ENCODE results near the gene MDM1. TPM values are rescaled to one million over a fixed set of nuclear protein-coding genes. Genes with fewer than 3 reads are reported as not detected.

The MDM1 gene
- total and polyA plus RNA-seq, 4 donors = 10.5 to 19.6 (median 13.8) TPM

DNA sequence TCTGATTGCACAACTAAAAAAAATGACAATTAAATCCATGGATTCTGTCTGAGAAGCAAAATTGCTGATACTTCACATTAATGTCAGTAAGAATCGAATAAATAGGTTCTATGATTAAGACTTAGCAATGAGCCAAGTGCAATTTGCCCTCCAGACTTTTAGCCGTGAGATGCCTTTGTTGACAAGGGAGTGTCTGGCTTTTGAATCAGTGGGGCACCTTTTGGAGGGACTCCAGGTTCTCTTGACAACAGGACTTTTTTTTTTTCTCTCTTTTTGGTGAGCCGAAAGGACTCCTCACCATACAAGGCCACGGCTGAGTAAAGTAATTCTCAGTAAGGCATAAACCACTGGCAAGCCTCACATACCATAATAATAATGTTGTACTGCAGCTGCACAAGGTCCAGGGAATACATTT is 4.7 kb upstream of the MDM1 start:
- 37 to 40% methylated on average over 4 of the region's 4 CpGs for WGBS, 2 donors
- DNase-seq (no peak), ATAC-seq (ENCODE audit: low FRiP score) (no peak)
- Histone ChIP-seq H3K9me3 (ENCODE audit: control insufficient read depth, low read length) (no peaks in the 10 kb centered on the region), H3K4me1 (ENCODE audit: control insufficient read depth in 1 of 2, insufficient read depth in 2 of 2, low read length in 2 of 2) (no peaks in the 10 kb centered on the region), H3K27me3 (ENCODE audit: control insufficient read depth in 1 of 2, insufficient read depth in 2 of 2, low read length in 1 of 2) (no peaks in the 10 kb centered on the region), H3K36me3 (ENCODE audit: control insufficient read depth in 1 of 2, insufficient read depth in 2 of 2, low read length in 1 of 2) (no peaks in the 10 kb centered on the region), H3K27ac (ENCODE audit: low read depth in 1 of 2, low read length in 2 of 2) (no peak overlapping the region), H3K4me3 (ENCODE audit: low read length in 2 of 2) (no peak overlapping the region)
- intact Hi-C loops (cut with DNase I) = loop anchor here in 1 of 2 donors (10.0 kb wide), 1 partner anchor 198 kb away; no protein-coding TSS in a partner anchor

- H3K27ac ChIP-seq (ENCODE audit: low read depth in 1 of 2, low read length in 2 of 2) = no peak overlapping the region
- 73 to 81% methylated on average over 3 of the region's 3 CpGs for WGBS, 2 donors
- intact Hi-C loops (cut with DNase I) = loop anchor here in 1 of 2 donors (10.0 kb wide), 1 partner anchor 199 kb away; no protein-coding TSS in a partner anchor
Observed at GRCh38 chr12:68335462-68335861, 3.3 kb upstream of the MDM1 start.

GRCh38 chr12:68334132-68334531 is 2.0 kb upstream of the MDM1 start:
- Histone ChIP-seq H3K4me3 (ENCODE audit: low read length in 2 of 2) (no peak overlapping the region), H3K4me1 (ENCODE audit: control insufficient read depth in 1 of 2, insufficient read depth in 2 of 2, low read length in 2 of 2) (no peaks in the 10 kb centered on the region), H3K27ac (ENCODE audit: low read depth in 1 of 2, low read length in 2 of 2) (no peak overlapping the region), H3K36me3 (ENCODE audit: control insufficient read depth in 1 of 2, insufficient read depth in 2 of 2, low read length in 1 of 2) (no peaks in the 10 kb centered on the region), H3K9me3 (ENCODE audit: control insufficient read depth, low read length) (no peaks in the 10 kb centered on the region), H3K27me3 (ENCODE audit: control insufficient read depth in 1 of 2, insufficient read depth in 2 of 2, low read length in 1 of 2) (no peaks in the 10 kb centered on the region)
- intact Hi-C loops (cut with DNase I) = loop anchor here in 1 of 2 donors (10.0 kb wide), 1 partner anchor 201 kb away; no protein-coding TSS in a partner anchor
- 41 to 46% methylated on average over 4 of the region's 4 CpGs for WGBS, 2 donors
- no peak for DNase-seq
- ATAC-seq (ENCODE audit: low FRiP score) = no peak

More at GRCh38 chr12:68335462-68335861, 3.3 kb upstream of the MDM1 start:
- DNase-seq (no peak), ATAC-seq (ENCODE audit: low FRiP score) (no peak)
- H3K4me1 ChIP-seq (ENCODE audit: control insufficient read depth in 1 of 2, insufficient read depth in 2 of 2, low read length in 2 of 2) = no peaks in the 10 kb centered on the region
- H3K9me3 ChIP-seq (ENCODE audit: control insufficient read depth, low read length) = no peaks in the 10 kb centered on the region
- H3K27me3 ChIP-seq (ENCODE audit: control insufficient read depth in 1 of 2, insufficient read depth in 2 of 2, low read length in 1 of 2) = no peaks in the 10 kb centered on the region
- no peaks in the 10 kb centered on the region for H3K36me3 ChIP-seq (ENCODE audit: control insufficient read depth in 1 of 2, insufficient read depth in 2 of 2, low read length in 1 of 2)
- no peak overlapping the region for H3K4me3 ChIP-seq (ENCODE audit: low read length in 2 of 2)

GRCh38 chr12:68332728-68333630 is 817 bp upstream of the MDM1 start:
- no peak overlapping the region for H3K27ac ChIP-seq (ENCODE audit: low read depth in 1 of 2, low read length in 2 of 2)

GRCh38 chr12:68331500-68331868 is 678 bp downstream of the MDM1 start:
- H3K4me1 ChIP-seq (ENCODE audit: control insufficient read depth in 1 of 2, insufficient read depth in 2 of 2, low read length in 2 of 2) = no peaks in the 10 kb centered on the region
- WGBS, 2 donors = 28 to 31% methylated on average over 9 of the region's 9 CpGs
- no peaks in the 10 kb centered on the region for H3K9me3 ChIP-seq (ENCODE audit: control insufficient read depth, low read length)
- ATAC-seq (ENCODE audit: low FRiP score) (no peak), DNase-seq (no peak)
- H3K27me3 ChIP-seq (ENCODE audit: control insufficient read depth in 1 of 2, insufficient read depth in 2 of 2, low read length in 1 of 2) = no peaks in the 10 kb centered on the region
- intact Hi-C loops (cut with DNase I) = loop anchor here in 1 of 2 donors (10.0 kb wide), 1 partner anchor 203 kb away; no protein-coding TSS in a partner anchor
- peak overlapping the region; percentile 86 to 92 for H3K4me3 ChIP-seq (ENCODE audit: low read length in 2 of 2)
- H3K36me3 ChIP-seq (ENCODE audit: control insufficient read depth in 1 of 2, insufficient read depth in 2 of 2, low read length in 1 of 2) = peaks cover 0 to 2% of the 10 kb centered on the region in 2 donors
- no peak overlapping the region for H3K27ac ChIP-seq (ENCODE audit: low read depth in 1 of 2, low read length in 2 of 2)

More at GRCh38 chr12:68332728-68333630, 817 bp upstream of the MDM1 start:
- Histone ChIP-seq H3K36me3 (ENCODE audit: control insufficient read depth in 1 of 2, insufficient read depth in 2 of 2, low read length in 1 of 2) (no peaks in the 10 kb centered on the region), H3K4me3 (ENCODE audit: low read length in 2 of 2) (peak overlapping the region; percentile 18 to 53), H3K27me3 (ENCODE audit: control insufficient read depth in 1 of 2, insufficient read depth in 2 of 2, low read length in 1 of 2) (no peaks in the 10 kb centered on the region), H3K9me3 (ENCODE audit: control insufficient read depth, low read length) (no peaks in the 10 kb centered on the region), H3K4me1 (ENCODE audit: control insufficient read depth in 1 of 2, insufficient read depth in 2 of 2, low read length in 2 of 2) (no peaks in the 10 kb centered on the region)
- ATAC-seq (ENCODE audit: low FRiP score) (no peak), DNase-seq (no peak)
- intact Hi-C loops (cut with DNase I) = loop anchor here in 1 of 2 donors (10.0 kb wide), 1 partner anchor 202 kb away; no protein-coding TSS in a partner anchor
- 50% methylated on average over 18 of the region's 18 CpGs for WGBS, 2 donors

DNA sequence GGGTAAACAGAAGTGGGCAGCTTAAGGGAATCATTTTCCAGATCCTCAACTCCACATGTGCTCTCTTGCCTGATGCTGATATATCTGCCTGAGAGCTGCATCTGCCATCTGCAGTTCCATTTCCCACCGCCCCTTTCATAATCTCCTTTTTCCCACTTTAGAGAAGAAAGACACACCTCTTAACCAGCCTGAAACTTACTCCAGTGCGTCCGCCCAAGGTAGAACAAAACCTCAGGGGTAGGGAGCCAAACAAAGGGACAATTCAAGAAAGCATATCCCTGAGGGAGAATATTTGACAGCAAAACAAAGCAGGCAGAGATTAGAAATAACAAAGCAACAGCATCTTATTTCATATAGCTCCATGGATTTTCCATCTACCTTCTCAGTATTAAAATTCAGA is 4.3 kb downstream of the MDM1 start:
- WGBS, 2 donors = 87 to 90% methylated on average over 3 of the region's 3 CpGs
- Histone ChIP-seq H3K27me3 (ENCODE audit: control insufficient read depth in 1 of 2, insufficient read depth in 2 of 2, low read length in 1 of 2) (no peaks in the 10 kb centered on the region), H3K4me1 (ENCODE audit: control insufficient read depth in 1 of 2, insufficient read depth in 2 of 2, low read length in 2 of 2) (no peaks in the 10 kb centered on the region), H3K27ac (ENCODE audit: low read depth in 1 of 2, low read length in 2 of 2) (no peak overlapping the region), H3K4me3 (ENCODE audit: low read length in 2 of 2) (no peak overlapping the region), H3K36me3 (ENCODE audit: control insufficient read depth in 1 of 2, insufficient read depth in 2 of 2, low read length in 1 of 2) (peaks cover 0 to 2% of the 10 kb centered on the region in 2 donors), H3K9me3 (ENCODE audit: control insufficient read depth, low read length) (no peaks in the 10 kb centered on the region)
- no peak for DNase-seq
- intact Hi-C loops (cut with DNase I) = no loop called here
- no peak for ATAC-seq (ENCODE audit: low FRiP score)

DNA sequence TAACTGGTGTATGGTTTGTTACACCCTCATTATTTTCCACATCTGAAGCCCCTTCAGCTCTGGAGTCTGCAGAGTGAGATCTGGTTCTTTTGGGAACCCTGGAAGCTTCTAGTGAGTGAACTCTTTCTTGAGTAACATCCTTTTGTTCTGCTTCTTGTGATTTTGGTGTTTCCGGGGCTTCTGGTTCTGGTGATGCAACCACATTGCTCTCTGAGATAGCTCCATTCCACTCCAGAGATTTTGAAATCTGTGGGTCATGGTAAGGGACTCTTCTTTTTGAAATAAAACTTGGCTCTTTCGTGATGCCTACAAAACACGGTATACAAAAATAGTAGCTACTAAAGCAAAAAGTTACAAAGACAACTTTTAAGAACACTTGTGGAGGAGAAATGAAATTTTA is 5.4 kb downstream of the MDM1 start:
- Histone ChIP-seq H3K27ac (ENCODE audit: low read depth in 1 of 2, low read length in 2 of 2) (no peak overlapping the region), H3K4me1 (ENCODE audit: control insufficient read depth in 1 of 2, insufficient read depth in 2 of 2, low read length in 2 of 2) (no peaks in the 10 kb centered on the region), H3K9me3 (ENCODE audit: control insufficient read depth, low read length) (no peaks in the 10 kb centered on the region), H3K36me3 (ENCODE audit: control insufficient read depth in 1 of 2, insufficient read depth in 2 of 2, low read length in 1 of 2) (peaks cover 0 to 2% of the 10 kb centered on the region in 2 donors), H3K4me3 (ENCODE audit: low read length in 2 of 2) (no peak overlapping the region), H3K27me3 (ENCODE audit: control insufficient read depth in 1 of 2, insufficient read depth in 2 of 2, low read length in 1 of 2) (no peaks in the 10 kb centered on the region)
- DNase-seq (no peak), ATAC-seq (ENCODE audit: low FRiP score) (no peak)
- 84 to 85% methylated on average over 3 of the region's 3 CpGs for WGBS, 2 donors
- intact Hi-C loops (cut with DNase I) = no loop called here

DNA sequence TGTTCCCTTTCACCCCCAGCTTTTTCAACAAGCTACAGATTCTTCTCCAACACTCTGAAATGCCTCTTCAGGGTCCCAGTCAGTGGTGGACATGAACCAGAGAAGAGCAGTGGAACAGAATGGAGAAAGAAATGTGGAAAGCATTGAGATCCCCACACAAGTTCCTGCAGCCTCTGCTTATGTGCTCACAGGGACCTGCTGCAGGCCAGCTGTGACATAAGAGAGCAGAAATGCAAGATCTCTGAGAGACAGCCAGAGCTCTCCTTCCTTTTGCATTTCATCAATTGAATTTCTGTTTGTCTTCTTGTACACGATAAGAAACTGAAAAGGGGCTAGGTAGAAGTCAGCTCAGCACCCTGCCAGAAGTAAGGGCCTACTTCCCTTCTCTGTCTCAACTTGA is 6.2 kb downstream of the MDM1 start:
- no peak for ATAC-seq (ENCODE audit: low FRiP score)
- DNase-seq = no peak
- Histone ChIP-seq H3K36me3 (ENCODE audit: control insufficient read depth in 1 of 2, insufficient read depth in 2 of 2, low read length in 1 of 2) (peaks cover 0 to 2% of the 10 kb centered on the region in 2 donors), H3K27ac (ENCODE audit: low read depth in 1 of 2, low read length in 2 of 2) (no peak overlapping the region), H3K9me3 (ENCODE audit: control insufficient read depth, low read length) (no peaks in the 10 kb centered on the region), H3K4me3 (ENCODE audit: low read length in 2 of 2) (no peak overlapping the region), H3K27me3 (ENCODE audit: control insufficient read depth in 1 of 2, insufficient read depth in 2 of 2, low read length in 1 of 2) (no peaks in the 10 kb centered on the region), H3K4me1 (ENCODE audit: control insufficient read depth in 1 of 2, insufficient read depth in 2 of 2, low read length in 2 of 2) (no peaks in the 10 kb centered on the region)
- intact Hi-C loops (cut with DNase I) = no loop called here
- 54 to 64% methylated on average over 1 of the region's 1 CpG for WGBS, 2 donors

DNA sequence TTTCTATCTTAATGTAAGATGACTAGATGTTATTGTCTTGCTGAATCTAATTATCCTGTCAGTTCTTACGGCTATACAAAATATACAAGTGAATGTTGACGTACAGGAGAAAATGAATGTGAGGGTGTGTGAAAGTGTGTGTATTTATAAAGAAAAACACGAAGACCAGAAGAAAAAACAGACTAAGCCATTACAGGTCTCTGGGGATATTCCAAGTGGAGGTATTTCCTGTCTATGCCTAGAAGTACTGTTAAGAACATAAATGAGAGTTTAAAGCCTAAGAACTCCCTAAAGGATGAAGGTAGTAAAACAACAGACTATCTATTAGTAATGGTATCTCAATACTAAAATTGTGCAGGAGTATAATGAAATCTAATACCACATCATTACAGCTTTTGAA is 7.6 kb downstream of the MDM1 start:
- Histone ChIP-seq H3K27ac (ENCODE audit: low read depth in 1 of 2, low read length in 2 of 2) (no peak overlapping the region), H3K9me3 (ENCODE audit: control insufficient read depth, low read length) (no peaks in the 10 kb centered on the region), H3K4me3 (ENCODE audit: low read length in 2 of 2) (no peak overlapping the region), H3K27me3 (ENCODE audit: control insufficient read depth in 1 of 2, insufficient read depth in 2 of 2, low read length in 1 of 2) (no peaks in the 10 kb centered on the region), H3K4me1 (ENCODE audit: control insufficient read depth in 1 of 2, insufficient read depth in 2 of 2, low read length in 2 of 2) (no peaks in the 10 kb centered on the region), H3K36me3 (ENCODE audit: control insufficient read depth in 1 of 2, insufficient read depth in 2 of 2, low read length in 1 of 2) (peaks cover 0 to 2% of the 10 kb centered on the region in 2 donors)
- no peak for DNase-seq
- intact Hi-C loops (cut with DNase I) = no loop called here
- ATAC-seq (ENCODE audit: low FRiP score) = no peak
- 58 to 66% methylated on average over 3 of the region's 3 CpGs for WGBS, 2 donors

Measured in aorta (tissue), 5 donors.